ENCODE results near the gene DLK1.

DNA sequence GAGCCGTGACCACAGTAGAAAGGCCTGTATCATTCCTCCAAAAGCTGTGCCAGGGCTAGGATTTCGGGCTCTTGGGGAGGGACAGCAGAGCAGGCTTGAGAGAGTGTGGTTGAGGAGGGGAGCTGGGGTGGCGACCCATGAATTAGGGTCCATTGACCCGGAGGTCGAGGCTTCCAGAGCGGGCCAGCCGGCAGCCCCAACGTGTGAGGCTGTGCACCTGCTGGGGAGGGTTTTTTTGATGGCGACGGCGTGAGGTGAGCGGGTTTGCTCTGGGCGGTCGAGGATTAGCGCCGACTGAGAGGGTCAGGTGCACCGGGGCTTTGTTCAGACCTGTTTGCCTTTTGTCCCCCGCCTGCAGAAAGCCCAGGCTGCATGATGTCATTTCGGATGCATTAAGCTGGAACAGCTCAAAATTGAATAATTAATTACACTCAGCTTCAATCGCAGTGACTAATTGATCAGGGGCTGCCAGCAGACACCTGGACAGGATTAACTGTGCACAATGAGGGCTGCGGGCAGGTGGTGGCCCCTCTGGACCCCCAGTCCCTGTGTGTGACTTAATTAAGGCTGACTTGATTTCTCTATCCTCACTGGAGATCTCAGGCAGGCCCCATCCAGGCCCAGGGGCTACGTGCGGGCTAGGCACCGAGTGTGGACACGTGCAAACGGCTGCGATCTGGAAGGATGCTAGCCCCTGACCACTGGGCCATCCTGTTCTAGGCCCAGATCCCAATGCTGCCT is 57.1 kb downstream of the DLK1 start:
- no peak for TF ChIP-seq POLR2A (IDR thresholded peaks at IDR 0.05)
- TF ChIP-seq, protein P1, sequence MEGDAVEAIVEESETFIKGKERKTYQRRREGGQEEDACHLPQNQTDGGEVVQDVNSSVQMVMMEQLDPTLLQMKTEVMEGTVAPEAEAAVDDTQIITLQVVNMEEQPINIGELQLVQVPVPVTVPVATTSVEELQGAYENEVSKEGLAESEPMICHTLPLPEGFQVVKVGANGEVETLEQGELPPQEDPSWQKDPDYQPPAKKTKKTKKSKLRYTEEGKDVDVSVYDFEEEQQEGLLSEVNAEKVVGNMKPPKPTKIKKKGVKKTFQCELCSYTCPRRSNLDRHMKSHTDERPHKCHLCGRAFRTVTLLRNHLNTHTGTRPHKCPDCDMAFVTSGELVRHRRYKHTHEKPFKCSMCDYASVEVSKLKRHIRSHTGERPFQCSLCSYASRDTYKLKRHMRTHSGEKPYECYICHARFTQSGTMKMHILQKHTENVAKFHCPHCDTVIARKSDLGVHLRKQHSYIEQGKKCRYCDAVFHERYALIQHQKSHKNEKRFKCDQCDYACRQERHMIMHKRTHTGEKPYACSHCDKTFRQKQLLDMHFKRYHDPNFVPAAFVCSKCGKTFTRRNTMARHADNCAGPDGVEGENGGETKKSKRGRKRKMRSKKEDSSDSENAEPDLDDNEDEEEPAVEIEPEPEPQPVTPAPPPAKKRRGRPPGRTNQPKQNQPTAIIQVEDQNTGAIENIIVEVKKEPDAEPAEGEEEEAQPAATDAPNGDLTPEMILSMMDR (IDR thresholded peaks at IDR 0.05 in 4 of 5, conservative IDR thresholded peaks at IDR 0.05 in 1 of 5) = no peak
